ENCODE data around the gene PRM2. TPM values are rescaled to one million over a fixed set of nuclear protein-coding genes. Genes with fewer than 3 reads are reported as not detected.

The PRM2 gene
- polyA plus RNA-seq, 1 of the 3 experiments (the other 2 are of a cell fraction): not detected

- TF ChIP-seq FOXM1 (IDR thresholded peaks at IDR 0.05; ENCODE audit: low read depth) (no peak), NRF1 (IDR thresholded peaks at IDR 0.05; ENCODE audit: low read depth, low read length) (no peak), SMC3 (IDR thresholded peaks at IDR 0.05; ENCODE audit: low read depth, low read length) (no peak), GABPA (IDR thresholded peaks at IDR 0.05; ENCODE audit: low read depth) (no peak), TEAD4 (IDR thresholded peaks at IDR 0.05; ENCODE audit: borderline replicate concordance, insufficient read depth) (no peak), RAD21 (IDR thresholded peaks at IDR 0.05; ENCODE audit: low read length) (no peak), SIN3A (IDR thresholded peaks at IDR 0.05; ENCODE audit: borderline replicate concordance, low read depth, low read length) (no peak)
- TF ChIP-seq, protein P1, sequence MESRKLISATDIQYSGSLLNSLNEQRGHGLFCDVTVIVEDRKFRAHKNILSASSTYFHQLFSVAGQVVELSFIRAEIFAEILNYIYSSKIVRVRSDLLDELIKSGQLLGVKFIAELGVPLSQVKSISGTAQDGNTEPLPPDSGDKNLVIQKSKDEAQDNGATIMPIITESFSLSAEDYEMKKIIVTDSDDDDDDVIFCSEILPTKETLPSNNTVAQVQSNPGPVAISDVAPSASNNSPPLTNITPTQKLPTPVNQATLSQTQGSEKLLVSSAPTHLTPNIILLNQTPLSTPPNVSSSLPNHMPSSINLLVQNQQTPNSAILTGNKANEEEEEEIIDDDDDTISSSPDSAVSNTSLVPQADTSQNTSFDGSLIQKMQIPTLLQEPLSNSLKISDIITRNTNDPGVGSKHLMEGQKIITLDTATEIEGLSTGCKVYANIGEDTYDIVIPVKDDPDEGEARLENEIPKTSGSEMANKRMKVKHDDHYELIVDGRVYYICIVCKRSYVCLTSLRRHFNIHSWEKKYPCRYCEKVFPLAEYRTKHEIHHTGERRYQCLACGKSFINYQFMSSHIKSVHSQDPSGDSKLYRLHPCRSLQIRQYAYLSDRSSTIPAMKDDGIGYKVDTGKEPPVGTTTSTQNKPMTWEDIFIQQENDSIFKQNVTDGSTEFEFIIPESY (IDR thresholded peaks at IDR 0.05; ENCODE audit: borderline replicate concordance, low read depth): no peak
- TF ChIP-seq, protein P2, sequence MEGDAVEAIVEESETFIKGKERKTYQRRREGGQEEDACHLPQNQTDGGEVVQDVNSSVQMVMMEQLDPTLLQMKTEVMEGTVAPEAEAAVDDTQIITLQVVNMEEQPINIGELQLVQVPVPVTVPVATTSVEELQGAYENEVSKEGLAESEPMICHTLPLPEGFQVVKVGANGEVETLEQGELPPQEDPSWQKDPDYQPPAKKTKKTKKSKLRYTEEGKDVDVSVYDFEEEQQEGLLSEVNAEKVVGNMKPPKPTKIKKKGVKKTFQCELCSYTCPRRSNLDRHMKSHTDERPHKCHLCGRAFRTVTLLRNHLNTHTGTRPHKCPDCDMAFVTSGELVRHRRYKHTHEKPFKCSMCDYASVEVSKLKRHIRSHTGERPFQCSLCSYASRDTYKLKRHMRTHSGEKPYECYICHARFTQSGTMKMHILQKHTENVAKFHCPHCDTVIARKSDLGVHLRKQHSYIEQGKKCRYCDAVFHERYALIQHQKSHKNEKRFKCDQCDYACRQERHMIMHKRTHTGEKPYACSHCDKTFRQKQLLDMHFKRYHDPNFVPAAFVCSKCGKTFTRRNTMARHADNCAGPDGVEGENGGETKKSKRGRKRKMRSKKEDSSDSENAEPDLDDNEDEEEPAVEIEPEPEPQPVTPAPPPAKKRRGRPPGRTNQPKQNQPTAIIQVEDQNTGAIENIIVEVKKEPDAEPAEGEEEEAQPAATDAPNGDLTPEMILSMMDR (IDR thresholded peaks at IDR 0.05): no peak
- POLR2A ChIA-PET: no interaction called here
- no peaks in the 10 kb centered on the region for H3K36me3 ChIP-seq (replicated peaks in 1 of 2; ENCODE audit: control insufficient read depth in 1 of 2, insufficient read depth in 2 of 2, low read length in 1 of 2)
- no peaks in the 10 kb centered on the region for H3K9me2 ChIP-seq
- H3K27ac ChIP-seq (ENCODE audit: low read depth in 2 of 2, low read length in 1 of 2): no peak overlapping the region
- no peaks in the 10 kb centered on the region for H3K27me3 ChIP-seq (ENCODE audit: insufficient read depth)
- H3K9me3 ChIP-seq: no peaks in the 10 kb centered on the region
- peaks cover 0 to 4% of the 10 kb centered on the region in 2 experiments; a peak in 1 of 4 replicates for H3K4me1 ChIP-seq (ENCODE audit: control insufficient read depth in 1 of 2, insufficient read depth in 2 of 2, low read depth in 1 of 2, low read length in 1 of 2)
- no peak overlapping the region for H3K4me2 ChIP-seq
- whole genome bisulfite sequencing (ENCODE audit: low lambda C conversion rate): 74% methylated on average over 4 of the region's 4 CpGs
- H3F3A ChIP-seq (replicated peaks; ENCODE audit: insufficient read depth): no peaks in the 10 kb centered on the region
- H3K79me2 ChIP-seq (ENCODE audit: insufficient read depth): no peaks in the 10 kb centered on the region
- DNase-seq: no peak
- H2AFZ ChIP-seq (ENCODE audit: low read depth): no peak overlapping the region
- no peak overlapping the region for H3K9ac ChIP-seq
- H3K4me3 ChIP-seq (ENCODE audit: low read depth in 2 of 2, low read length in 1 of 2): no peak overlapping the region
- H4K20me1 ChIP-seq (ENCODE audit: insufficient read depth): no peaks in the 10 kb centered on the region
- CTCF ChIA-PET: interaction anchor here (2.4 kb wide), 1 partner anchor 266 kb away, joined by 7 read pairs; no protein-coding TSS in a partner anchor
These were observed 46.4 kb downstream of the PRM2 start for GRCh38 chr16:11229906-11230305.

GRCh38 chr16:11229432-11229831 is 46.8 kb downstream of the PRM2 start:
- no peaks in the 10 kb centered on the region for H3K9me2 ChIP-seq
- DNase-seq: no peak
- no peaks in the 10 kb centered on the region for H3K9me3 ChIP-seq
- no peaks in the 10 kb centered on the region for H3K36me3 ChIP-seq (replicated peaks in 1 of 2; ENCODE audit: control insufficient read depth in 1 of 2, insufficient read depth in 2 of 2, low read length in 1 of 2)
- H3K27me3 ChIP-seq (ENCODE audit: insufficient read depth): no peaks in the 10 kb centered on the region
- TF ChIP-seq POLR2AphosphoS5 (IDR thresholded peaks at IDR 0.05; ENCODE audit: low read depth, low read length) (no peak), RFX5 (IDR thresholded peaks at IDR 0.05; ENCODE audit: low read length) (no peak), YY1 (IDR thresholded peaks at IDR 0.05; ENCODE audit: low read depth) (no peak), TEAD4 (IDR thresholded peaks at IDR 0.05; ENCODE audit: borderline replicate concordance, insufficient read depth) (no peak), EP300 (IDR thresholded peaks at IDR 0.05; ENCODE audit: borderline replicate concordance in 1 of 2, low read depth in 1 of 2, low read length in 1 of 2) (no peak)
- TF ChIP-seq, protein P1 (IDR thresholded peaks at IDR 0.05; ENCODE audit: borderline replicate concordance, low read depth): no peak
- TF ChIP-seq, protein P3, sequence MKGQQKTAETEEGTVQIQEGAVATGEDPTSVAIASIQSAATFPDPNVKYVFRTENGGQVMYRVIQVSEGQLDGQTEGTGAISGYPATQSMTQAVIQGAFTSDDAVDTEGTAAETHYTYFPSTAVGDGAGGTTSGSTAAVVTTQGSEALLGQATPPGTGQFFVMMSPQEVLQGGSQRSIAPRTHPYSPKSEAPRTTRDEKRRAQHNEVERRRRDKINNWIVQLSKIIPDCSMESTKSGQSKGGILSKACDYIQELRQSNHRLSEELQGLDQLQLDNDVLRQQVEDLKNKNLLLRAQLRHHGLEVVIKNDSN (IDR thresholded peaks at IDR 0.05; ENCODE audit: borderline replicate concordance, low read depth): no peak
- TF ChIP-seq, protein P4, sequence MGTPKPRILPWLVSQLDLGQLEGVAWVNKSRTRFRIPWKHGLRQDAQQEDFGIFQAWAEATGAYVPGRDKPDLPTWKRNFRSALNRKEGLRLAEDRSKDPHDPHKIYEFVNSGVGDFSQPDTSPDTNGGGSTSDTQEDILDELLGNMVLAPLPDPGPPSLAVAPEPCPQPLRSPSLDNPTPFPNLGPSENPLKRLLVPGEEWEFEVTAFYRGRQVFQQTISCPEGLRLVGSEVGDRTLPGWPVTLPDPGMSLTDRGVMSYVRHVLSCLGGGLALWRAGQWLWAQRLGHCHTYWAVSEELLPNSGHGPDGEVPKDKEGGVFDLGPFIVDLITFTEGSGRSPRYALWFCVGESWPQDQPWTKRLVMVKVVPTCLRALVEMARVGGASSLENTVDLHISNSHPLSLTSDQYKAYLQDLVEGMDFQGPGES (IDR thresholded peaks at IDR 0.05; ENCODE audit: low read depth, low read length): no peak
- H2AFZ ChIP-seq (ENCODE audit: low read depth): no peak overlapping the region
- ChIA-PET POLR2A (no interaction called here), CTCF (interaction anchor here (1.0 to 2.4 kb wide), 2 partner anchors 11 to 266 kb away, joined by 3 to 7 read pairs; no protein-coding TSS in a partner anchor)
- WGBS (ENCODE audit: low lambda C conversion rate): 85% methylated on average over 5 of the region's 5 CpGs
- H3K79me2 ChIP-seq (ENCODE audit: insufficient read depth): no peaks in the 10 kb centered on the region
- no peaks in the 10 kb centered on the region for H4K20me1 ChIP-seq (ENCODE audit: insufficient read depth)
- no peak overlapping the region for H3K4me2 ChIP-seq
- no peaks in the 10 kb centered on the region for H3F3A ChIP-seq (replicated peaks; ENCODE audit: insufficient read depth)
- no peak overlapping the region for H3K27ac ChIP-seq (ENCODE audit: low read depth in 2 of 2, low read length in 1 of 2)
- no peak overlapping the region for H3K9ac ChIP-seq
- no peak overlapping the region for H3K4me3 ChIP-seq (ENCODE audit: low read depth in 2 of 2, low read length in 1 of 2)
- peaks cover 0 to 4% of the 10 kb centered on the region in 2 experiments; a peak in 1 of 4 replicates for H3K4me1 ChIP-seq (ENCODE audit: control insufficient read depth in 1 of 2, insufficient read depth in 2 of 2, low read depth in 1 of 2, low read length in 1 of 2)

Data from SK-N-SH (cell line).